Activated CD8-positive, alpha-beta memory T cell treated with anti-CD3 and anti-CD28 coated beads for 4 hours (primary cell): Measurements from ENCODE around the gene PSD2.

Experiments used
- DNase-seq, 2 donors: peaks; one replicate each; pipeline ENCODE4 v3.0.0-alpha.2; 2020; ENCODE audit warnings: low read depth in 2 of 2

The PSD2 gene

DNA sequence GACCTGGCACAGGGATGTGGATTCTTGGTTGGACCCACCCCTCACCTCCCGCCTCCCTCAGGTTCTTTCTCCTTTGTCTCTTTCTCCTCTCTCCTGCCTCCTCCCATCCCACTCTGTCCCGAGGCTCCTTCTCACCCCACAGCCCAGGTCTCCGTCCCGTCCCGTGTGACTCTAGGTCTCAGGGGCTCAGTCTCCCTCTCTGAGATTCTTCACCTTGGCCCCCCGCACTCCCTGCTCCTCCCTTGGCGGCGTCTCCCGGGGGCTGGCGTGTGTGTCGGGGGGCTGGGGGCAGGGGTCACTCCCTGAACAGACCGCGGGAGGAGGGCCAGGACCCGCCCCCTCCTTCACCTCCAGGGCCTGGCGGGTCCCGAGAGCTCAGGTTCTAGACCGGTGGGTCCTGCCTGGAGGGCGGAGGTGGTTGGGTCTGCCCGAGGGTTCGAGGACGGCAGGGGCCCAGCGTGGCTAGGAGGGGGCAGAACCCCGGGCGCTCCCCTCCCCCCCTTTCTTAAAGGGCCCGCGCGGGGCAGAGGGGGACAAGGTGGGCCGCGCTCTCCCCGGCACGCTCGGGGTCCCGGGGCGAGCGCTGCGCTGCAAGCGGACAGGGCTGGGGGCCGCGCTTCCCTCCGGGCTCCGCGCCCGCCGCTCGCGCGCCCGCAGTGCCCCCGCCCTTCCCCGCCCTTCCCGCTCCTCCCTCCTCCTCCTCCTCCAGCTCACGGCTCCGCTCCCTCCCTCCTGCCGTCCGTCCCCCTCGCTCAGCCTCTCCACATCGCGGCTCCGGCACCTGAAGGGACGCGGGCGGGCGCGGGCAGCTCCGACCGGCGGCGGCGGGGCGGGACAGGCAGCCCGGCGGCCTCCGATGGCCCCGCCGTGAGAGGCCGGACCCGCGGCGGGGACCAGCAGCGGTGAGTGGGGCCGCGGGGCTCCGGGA lies at the start of gene PSD2:
Gene PSD2, plus strand, starts transcription at position 735 of the 928 bp plus-strand sequence. CDS start 13,633 bp downstream, outside the sequence.
- no peak for DNase-seq

GRCh38 chr5:139746691-139747582 lies 48.7 kb upstream of the PSD2 start:
- DNase-seq: peak; percentile 82 to 86

- DNase-seq: peak; percentile 53 to 60
Measured at GRCh38 chr5:139747583-139748504, 47.8 kb upstream of the PSD2 start.

- DNase-seq: no peak
Measured at GRCh38 chr5:139748505-139748826, 47.1 kb upstream of the PSD2 start.

DNA sequence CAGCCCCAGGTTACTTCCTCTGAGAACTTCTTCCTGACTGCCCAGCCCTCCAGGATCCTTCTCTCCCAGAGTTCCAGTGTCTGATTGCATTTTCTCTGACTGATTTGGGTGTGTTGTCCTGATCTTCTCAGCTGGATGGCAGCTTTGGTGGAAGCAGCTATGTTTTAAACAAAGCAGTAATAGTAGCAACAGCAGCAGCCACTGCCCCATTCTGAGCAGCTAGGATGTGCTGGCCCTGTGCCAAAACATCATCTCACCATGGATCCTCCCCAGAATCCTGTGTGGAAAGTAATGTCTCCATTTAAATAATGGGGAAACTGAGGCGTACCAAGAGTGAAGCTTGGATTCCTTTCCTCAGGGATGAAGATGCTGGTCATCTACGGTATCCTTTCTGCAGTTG lies 46.4 kb upstream of the PSD2 start:
- no peak for DNase-seq

- no peak for DNase-seq
Measured at GRCh38 chr5:139751236-139751635, 44.4 kb upstream of the PSD2 start.

DNA sequence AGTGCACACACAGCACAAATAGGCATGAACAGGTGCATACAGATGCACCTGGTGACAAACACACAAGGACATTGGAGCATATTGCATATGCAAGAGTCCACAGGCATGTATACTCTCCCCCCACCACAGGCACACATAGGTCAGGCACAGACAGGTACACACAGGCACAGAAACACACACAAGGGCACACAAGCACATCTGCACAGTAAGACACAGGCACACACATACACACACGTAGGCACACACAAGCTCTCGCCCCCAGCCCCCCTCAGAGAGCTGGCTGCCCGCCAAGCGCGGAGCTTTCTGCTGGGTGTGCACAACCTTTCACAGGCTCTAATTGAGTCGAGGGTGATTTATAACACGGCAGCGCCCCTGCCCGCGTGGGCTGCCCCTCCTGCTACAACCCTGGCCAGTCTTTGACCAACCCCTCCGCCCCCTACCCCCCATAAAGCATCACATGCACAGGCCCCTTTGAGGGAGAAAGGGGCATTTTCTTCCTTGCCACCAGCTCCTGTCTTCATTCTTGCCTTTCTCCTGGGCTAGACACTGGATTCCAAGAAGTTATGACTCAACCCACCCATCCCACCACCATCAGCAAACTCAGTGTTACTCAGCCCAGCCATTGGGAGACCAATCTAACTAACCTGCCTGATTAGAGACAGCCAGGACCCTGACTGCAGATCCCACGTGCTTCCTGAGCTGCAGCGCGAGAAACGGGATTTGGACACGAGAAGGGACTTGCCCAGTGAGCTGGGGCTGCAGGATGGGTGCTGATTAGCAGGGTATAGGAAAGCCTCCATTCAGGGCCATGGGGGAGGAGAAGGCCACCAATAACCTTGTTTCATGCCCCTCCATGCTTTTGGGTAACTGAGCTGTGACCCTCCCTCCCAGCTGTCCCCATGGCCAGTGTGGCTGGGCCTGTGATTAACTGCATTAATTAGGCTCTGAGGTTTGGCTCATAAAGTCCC lies 42.8 kb upstream of the PSD2 start:
- DNase-seq: no peak

DNA sequence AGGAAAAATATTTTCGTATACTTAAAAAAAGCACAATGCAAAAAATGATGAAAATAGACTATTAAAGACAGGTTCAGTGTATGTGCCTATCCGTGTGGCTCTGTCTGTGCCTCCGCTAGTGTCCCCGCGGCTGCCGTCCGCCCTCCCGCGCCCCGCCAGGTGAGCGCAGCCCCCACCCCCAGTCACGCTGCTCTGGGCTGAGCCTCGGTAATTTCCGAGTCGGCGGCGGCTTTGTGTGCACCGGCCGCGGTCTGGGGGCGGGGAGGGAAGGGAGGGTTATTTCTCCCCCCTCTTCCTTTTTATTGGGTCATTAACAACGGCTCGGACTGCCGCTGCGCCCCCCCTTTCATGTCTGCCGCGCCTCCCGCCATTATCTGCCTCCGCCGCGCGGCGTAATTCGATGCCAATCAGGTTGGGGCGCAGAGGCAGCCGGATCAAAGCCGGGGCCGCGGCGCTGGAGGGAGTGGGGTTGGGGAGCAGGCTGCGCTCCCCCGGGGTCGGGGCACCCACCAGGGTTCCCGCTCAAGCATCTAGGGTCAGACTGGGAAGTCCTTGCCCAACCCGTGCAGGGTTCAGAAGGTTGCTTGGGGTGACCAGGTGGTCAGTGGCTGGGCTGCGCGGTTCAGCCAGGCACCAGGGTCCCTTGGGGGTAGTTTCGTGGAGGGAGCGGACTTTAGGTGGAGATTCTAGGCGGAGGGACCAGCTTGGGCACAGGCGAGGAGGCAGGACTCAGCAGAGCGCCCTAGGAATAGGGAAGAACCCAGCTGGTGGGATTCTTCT lies 39.5 kb upstream of the PSD2 start:
- DNase-seq: no peak

- DNase-seq: no peak
Measured at GRCh38 chr5:139756971-139757370, 38.6 kb upstream of the PSD2 start.

DNA sequence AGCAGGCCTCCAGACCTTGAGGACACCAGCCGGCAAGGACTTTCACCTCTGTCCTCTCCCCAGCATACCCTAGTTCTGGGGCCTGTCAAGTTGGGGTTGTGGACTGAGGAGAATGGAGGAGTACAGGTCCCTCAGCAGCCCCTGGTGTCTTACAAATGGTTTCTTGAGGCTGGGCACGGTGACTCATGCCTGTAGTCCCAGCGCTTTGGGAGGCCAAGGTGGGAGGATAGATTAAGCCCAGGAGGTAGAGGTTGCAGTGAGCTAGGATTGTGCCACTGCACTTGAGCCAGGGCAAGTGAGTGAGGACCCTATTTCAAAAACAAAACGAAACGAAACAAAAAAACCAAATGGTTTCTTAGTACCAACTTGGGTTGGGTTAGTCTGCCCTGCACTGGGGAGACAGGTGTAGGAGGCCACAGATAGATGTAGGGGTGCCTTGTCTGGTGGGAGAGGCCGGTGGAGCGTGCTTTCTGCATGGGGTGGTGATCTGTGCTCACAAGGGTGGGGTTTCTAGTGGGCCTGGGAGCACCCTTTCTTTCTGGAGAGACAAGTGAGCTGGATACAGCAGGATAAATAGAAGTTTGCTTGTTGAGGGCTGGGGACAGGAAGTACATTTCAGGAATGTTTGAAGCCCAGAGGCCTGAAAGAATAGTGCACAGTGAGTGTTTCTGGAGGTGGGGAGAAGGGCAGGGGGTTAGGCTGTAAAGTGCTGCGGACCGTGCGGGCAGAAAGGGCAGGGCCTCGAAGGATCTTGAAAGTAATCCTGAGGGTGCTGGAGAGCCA lies 37.7 kb upstream of the PSD2 start:
- no peak for DNase-seq

DNA sequence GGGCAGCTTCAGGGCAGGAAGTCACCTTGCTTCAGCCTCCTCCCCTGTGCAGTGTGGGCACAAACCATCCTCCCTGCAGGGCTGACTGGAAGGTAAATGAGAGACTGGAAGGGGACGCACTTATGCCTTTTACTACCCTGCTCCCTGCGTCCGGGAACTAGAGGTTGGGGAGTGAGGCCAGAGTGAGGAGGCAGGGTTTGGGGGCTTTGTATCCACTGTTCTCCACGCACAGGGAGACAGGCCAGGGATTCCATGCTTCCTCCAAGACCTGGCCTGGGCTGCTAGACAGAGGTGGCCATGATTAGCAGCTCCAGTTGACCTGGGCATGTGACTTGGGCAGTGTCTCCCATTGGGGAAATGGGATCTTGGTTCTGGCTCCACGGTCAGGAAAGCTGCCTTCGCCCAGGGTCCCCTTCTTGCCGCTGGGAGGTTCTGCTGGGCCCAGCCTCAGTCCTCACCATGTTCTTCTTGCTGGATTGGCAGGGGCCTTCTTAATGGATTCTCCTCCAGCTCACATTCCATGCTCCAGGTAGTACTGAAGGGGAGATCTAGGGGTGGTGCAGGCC lies 37.0 kb upstream of the PSD2 start:
- no peak for DNase-seq

GRCh38 chr5:139759219-139759721 lies 36.3 kb upstream of the PSD2 start:
- DNase-seq: no peak

- DNase-seq: no peak
Measured at GRCh38 chr5:139760066-139761056, 35.2 kb upstream of the PSD2 start.

GRCh38 chr5:139761057-139761450 lies 34.6 kb upstream of the PSD2 start:
- DNase-seq: no peak

DNA sequence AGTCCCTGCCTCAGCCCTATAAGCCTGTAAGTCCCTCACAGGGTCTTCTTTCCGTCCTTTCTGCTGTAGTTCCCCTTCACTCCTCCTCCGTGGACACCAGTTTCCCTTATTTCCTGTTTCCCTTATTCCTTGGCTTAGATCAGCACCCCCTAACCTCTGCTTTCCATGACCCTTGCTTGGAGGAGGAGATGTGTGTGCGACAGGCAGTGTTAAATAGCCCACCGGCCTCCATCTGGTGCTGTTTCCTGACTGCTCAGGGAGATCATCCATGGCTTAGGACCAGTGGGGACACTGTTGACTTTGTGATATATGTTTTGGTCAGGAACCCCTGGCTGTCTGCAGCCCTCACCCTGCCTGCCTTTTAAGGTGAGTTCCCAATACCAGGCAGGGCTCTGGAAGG lies 34.1 kb upstream of the PSD2 start:
- no peak for DNase-seq

DNA sequence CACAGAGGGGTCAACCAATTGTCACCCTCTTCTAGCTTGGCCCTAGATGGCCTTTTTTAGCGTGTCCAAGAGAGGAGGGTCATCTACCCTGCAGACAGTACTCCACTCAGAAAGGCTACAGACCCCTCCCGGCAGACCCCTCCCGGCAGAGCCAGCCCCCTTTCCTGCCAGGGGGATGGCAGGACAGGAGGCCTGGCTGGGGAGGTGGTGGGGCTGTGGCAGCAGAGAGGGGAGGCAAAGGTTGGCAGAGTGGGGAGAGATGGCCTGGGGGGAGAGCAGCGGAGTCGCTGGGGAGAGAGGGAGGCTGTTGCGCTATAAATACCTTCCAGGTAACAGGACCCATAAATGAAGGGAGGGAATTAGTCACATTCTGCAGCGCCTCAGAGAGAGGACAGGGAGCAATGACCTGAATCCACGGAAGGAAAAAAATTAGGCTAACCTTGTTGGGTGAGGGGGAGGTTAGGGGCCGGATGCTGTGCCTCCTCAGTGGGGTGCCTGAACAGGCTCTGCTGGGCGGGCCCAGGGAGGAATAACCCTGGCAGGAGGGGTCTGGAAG lies 32.9 kb upstream of the PSD2 start:
- DNase-seq: no peak
